GM21528 (cell line): ENCODE measurements around the gene HMGA1.

Experiments
- ATAC-seq: cut with Tn5 transposase; IDR thresholded peaks from one replicate; pipeline ENCODE4 v1.9.1; 2021; ENCODE audit warnings: mild to moderate bottlenecking, moderate library complexity; ENCODE audit not compliant: unreplicated experiment, low FRiP score

The HMGA1 gene

DNA sequence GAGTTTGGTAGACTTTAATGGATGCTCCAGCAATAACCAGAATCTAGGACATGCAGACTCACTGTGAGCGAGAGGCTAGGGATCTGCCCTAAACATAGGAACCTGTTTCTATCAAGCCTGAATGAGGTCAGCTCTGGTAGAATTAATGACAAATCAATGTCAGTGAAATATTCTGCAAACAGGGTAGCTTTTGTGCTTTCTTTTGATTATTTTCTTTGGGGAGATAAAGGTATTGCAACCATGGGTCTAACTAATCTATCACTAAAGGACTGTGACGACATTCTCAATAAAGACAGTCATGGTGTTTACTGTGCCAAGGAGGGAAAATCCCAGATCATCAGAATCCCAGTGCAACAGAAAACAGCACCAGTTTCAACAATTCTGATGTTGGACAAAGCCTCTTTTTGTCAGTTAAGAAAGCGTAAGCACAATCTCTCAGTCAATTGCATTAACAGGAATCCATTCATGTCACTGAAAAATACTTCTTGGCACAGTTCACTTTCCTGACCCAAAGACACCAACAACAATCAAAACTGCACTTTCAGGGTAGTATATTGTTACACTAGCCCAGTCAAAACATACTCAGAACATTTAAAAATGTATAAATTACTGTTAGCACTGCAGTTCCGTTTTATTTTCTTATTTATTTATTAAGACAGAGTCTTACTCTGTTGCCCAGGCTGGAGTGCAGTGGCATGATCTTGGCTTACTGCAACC is 48.9 kb downstream of the HMGA1 start:
- no peak for ATAC-seq

GRCh38 chr6:34288581-34288980 is 51.9 kb downstream of the HMGA1 start:
- no peak for ATAC-seq

- no peak for ATAC-seq
Observed at GRCh38 chr6:34289137-34289536, 52.5 kb downstream of the HMGA1 start.

DNA sequence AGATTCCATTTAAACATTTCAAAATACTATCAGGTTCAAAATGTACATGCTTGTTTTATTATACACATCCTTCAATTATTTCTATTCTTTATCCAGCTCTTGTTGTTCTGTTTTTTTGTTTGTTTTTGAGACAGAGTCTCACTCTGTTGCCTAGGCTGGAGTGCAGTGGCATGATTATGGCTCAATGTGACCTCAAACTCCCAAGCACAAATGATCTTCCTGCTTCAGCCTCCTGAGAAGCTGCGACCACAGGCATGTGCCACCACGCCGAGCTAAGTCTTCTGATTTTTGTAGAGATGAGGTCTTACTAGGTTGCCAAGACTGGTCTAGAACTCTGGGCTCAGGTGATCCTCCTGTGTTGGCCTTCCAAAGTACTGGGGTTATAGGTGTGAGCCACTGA is 56.3 kb downstream of the HMGA1 start:
- no peak for ATAC-seq

GRCh38 chr6:34295721-34296120 is 59.0 kb downstream of the HMGA1 start:
- ATAC-seq, result peak; percentile 73
